A549 (cell line): Measurements from ENCODE around the gene MRPL14. TPM values are rescaled to one million over a fixed set of nuclear protein-coding genes. Genes with fewer than 3 reads are reported as not detected.
"Not testable (repeated sequence)": the region's sequence is repeated elsewhere in the genome, so short reads cannot be mapped to it uniquely, and the experiment has no call there.

Experiments used
- ATAC-seq, 2 experiments: fragments of 200-7000 bp in 1 of 2; fragments of >200 bp in 1 of 2; cut with Nextera tagmentation in 1 of 2; cut with Tn5 transposase in 1 of 2; 3 replicates each; pipeline versions ENCODE4 v1.8.0 to v1.9.1; 2018 to 2020; ENCODE audit warnings: mild to moderate bottlenecking in 1 of 2, moderate library complexity in 1 of 2
- CTCF ChIA-PET: fragments of 300-600 bp; sonication (Branson Sonifier 250); formaldehyde crosslinking; extraction: SDS; loops from one replicate; lab custom pipeline; 2021; ENCODE audit warnings: antibody characterized with exemption, inconsistent platforms; lab: Yijun Ruan, JAX
- POLR2A ChIA-PET: fragments of 350-600 bp; formaldehyde crosslinking; extraction: SDS; loops from one replicate; lab custom pipeline; 2021; ENCODE audit warnings: antibody characterized with exemption, inconsistent platforms; lab: Yijun Ruan, JAX
- DNase-seq, 2 experiments: peaks; one replicate each; pipeline versions ENCODE4 v3.0.0 to v3.0.0-alpha.2; 2011 to 2016; ENCODE audit warnings: low read depth in 1 of 2, low spot score in 1 of 2
- FAIRE-seq: peaks from 2 replicates; lab custom pipeline; 2011; peaks lifted over from hg19 to GRCh38; lab: Jason Lieb, UNC
- H3K27ac ChIP-seq, 2 experiments: fragments of >200 bp; sonication (Bioruptor Twin); formaldehyde crosslinking; 3 replicates each; pipeline ENCODE4 v1.5.1; 2016 to 2017
- H3K4me1 ChIP-seq: fragments of >200 bp; sonication (Bioruptor Twin); formaldehyde crosslinking; 3 replicates; pipeline ENCODE4 v1.6.1; 2016
- H3K4me2 ChIP-seq: fragments of >200 bp; sonication (Bioruptor Twin); formaldehyde crosslinking; 3 replicates; pipeline ENCODE4 v1.6.1; 2016
- H3K4me3 ChIP-seq: fragments of >200 bp; sonication (Bioruptor Twin); formaldehyde crosslinking; 3 replicates; pipeline ENCODE4 v1.5.1; 2016
- H3K9me3 ChIP-seq: fragments of >200 bp; sonication (Bioruptor Twin); formaldehyde crosslinking; 3 replicates; pipeline ENCODE4 v1.6.1; 2016
- BHLHE40 ChIP-seq: IDR thresholded peaks from 2 replicates; pipeline ENCODE4 v1.6.1; 2012; ENCODE audit warnings: low read depth, low read length, inconsistent platforms
- CEBPB ChIP-seq, 2 experiments: fragments of >200 bp in 1 of 2; sonication (Bioruptor Twin) in 1 of 2; formaldehyde crosslinking in 1 of 2; IDR thresholded peaks; 2 replicates each; pipeline ENCODE4 v1.6.1; 2012 to 2016
- CHD4 ChIP-seq: fragments of 200-600 bp; sonication (generic); IDR thresholded peaks from 2 replicates; pipeline ENCODE4 v1.6.1; 2016; ENCODE audit warnings: antibody characterized with exemption, mild to moderate bottlenecking, borderline replicate concordance
- EP300 ChIP-seq, 2 experiments: fragments of >200 bp; sonication (Bioruptor Twin); formaldehyde crosslinking; IDR thresholded peaks; 2 replicates in 1 of 2; 3 replicates in 1 of 2; pipeline ENCODE4 v1.6.1; 2016 to 2017
- GATA3 ChIP-seq: IDR thresholded peaks from 2 replicates; pipeline ENCODE4 v1.6.1; 2012; ENCODE audit warnings: borderline replicate concordance
- HOXA7 ChIP-seq: fragments of 250-450 bp; sonication (Bioruptor Pico); IDR thresholded peaks from 2 replicates; pipeline ENCODE4 v1.5.0; 2020; ENCODE audit warnings: mild to moderate bottlenecking, moderate library complexity
- HOXB5 ChIP-seq: fragments of 250-450 bp; sonication (Bioruptor Pico); IDR thresholded peaks from 2 replicates; pipeline ENCODE4 v1.5.0; 2020; ENCODE audit warnings: mild to moderate bottlenecking, moderate library complexity
- JUNB ChIP-seq: fragments of >200 bp; sonication (Bioruptor Twin); formaldehyde crosslinking; IDR thresholded peaks from 2 replicates; pipeline ENCODE4 v1.6.1; 2016
- KDM5A ChIP-seq: fragments of 200-600 bp; sonication (generic); IDR thresholded peaks from 2 replicates; pipeline ENCODE4 v1.6.1; 2016; ENCODE audit warnings: antibody characterized with exemption, mild to moderate bottlenecking
- MAZ ChIP-seq: fragments of 150-350 bp; IDR thresholded peaks from 2 replicates; pipeline ENCODE4 v1.6.1; 2014; ENCODE audit warnings: antibody characterized with exemption, low read depth, low read length, borderline replicate concordance
- MYC ChIP-seq: IDR thresholded peaks from 2 replicates; pipeline ENCODE4 v1.6.1; 2012; ENCODE audit warnings: mild to moderate bottlenecking, inconsistent platforms, low read length, improper control_type of control experiment, borderline replicate concordance
- POLR2AphosphoS2 ChIP-seq: conservative IDR thresholded peaks from 2 replicates; pipeline ENCODE4 v1.6.1; 2012; ENCODE audit warnings: low read length, improper control_type of control experiment, inconsistent platforms
- RAD21 ChIP-seq, 2 experiments: fragments of >200 bp in 1 of 2; sonication (Bioruptor Twin) in 1 of 2; formaldehyde crosslinking in 1 of 2; IDR thresholded peaks in 1 of 2; conservative IDR thresholded peaks in 1 of 2; 2 replicates in 1 of 2; 3 replicates in 1 of 2; pipeline ENCODE4 v1.6.1; 2012 to 2018; ENCODE audit warnings: inconsistent platforms in 1 of 2
- RARB ChIP-seq: fragments of 250-450 bp; sonication (Bioruptor Pico); IDR thresholded peaks from 2 replicates; pipeline ENCODE4 v1.8.0; 2021; ENCODE audit warnings: mild to moderate bottlenecking, moderate library complexity
- RCOR1 ChIP-seq: fragments of 150-350 bp; IDR thresholded peaks from 2 replicates; pipeline ENCODE4 v1.6.1; 2014; ENCODE audit warnings: antibody characterized with exemption, low read length, low read depth
- RNF2 ChIP-seq: fragments of 200-600 bp; sonication (generic); IDR thresholded peaks from 2 replicates; pipeline ENCODE4 v1.6.1; 2016; ENCODE audit warnings: low read depth, mild to moderate bottlenecking, antibody characterized with exemption, moderate library complexity, borderline replicate concordance
- SMC3 ChIP-seq: fragments of >200 bp; sonication (Bioruptor Twin); formaldehyde crosslinking; IDR thresholded peaks from 3 replicates; pipeline ENCODE4 v1.6.1; 2018; ENCODE audit warnings: inconsistent platforms
- ZFP36 ChIP-seq: fragments of 450-650 bp; IDR thresholded peaks from 2 replicates; pipeline ENCODE4 v1.6.1; 2014; ENCODE audit warnings: borderline replicate concordance; ENCODE audit not compliant: partially characterized antibody
- WGBS: methylation state at CpG from one replicate; pipeline ENCODE4 v1.1.6; 2017; ENCODE audit errors: missing lambda C conversion rate; 5-methylcytosine and 5-hydroxymethylcytosine counted together
- polyA plus RNA-seq, 4 experiments: library from polyadenylated mRNA; depleted of rRNA in 3 of 4; stranded (reverse); fragments of >200 nt; fragmentation: RNase III in 1 of 4; extraction: RNeasy Plus Mini Kit Qiagen cat#74134 plus additional on column Dnase treatment in 1 of 4; gene quantifications; 2 replicates in 3 of 4; 3 replicates in 1 of 4; pipeline ENCODE4 v1.2.3, GENCODE V29; 2011 to 2017
- TF ChIP-seq, protein P1 (sequence below): fragments of >200 bp; sonication (Bioruptor Twin); formaldehyde crosslinking; IDR thresholded peaks from 3 replicates; pipeline ENCODE4 v1.6.1; 2016
- TF ChIP-seq, protein P2 (sequence below): fragments of >200 bp; sonication (Bioruptor Twin); formaldehyde crosslinking; IDR thresholded peaks from 3 replicates; pipeline ENCODE4 v1.5.1; 2016
- TF ChIP-seq, protein P3 (sequence below): fragments of 200-600 bp; sonication (generic); IDR thresholded peaks from 2 replicates; pipeline ENCODE4 v1.6.1; 2016; ENCODE audit warnings: antibody characterized with exemption, mild to moderate bottlenecking, moderate library complexity

Gene MRPL14
- polyA plus RNA-seq, 2 of the 4 experiments (the other 2 are of a cell fraction), result 47.1 to 55.3 TPM

DNA sequence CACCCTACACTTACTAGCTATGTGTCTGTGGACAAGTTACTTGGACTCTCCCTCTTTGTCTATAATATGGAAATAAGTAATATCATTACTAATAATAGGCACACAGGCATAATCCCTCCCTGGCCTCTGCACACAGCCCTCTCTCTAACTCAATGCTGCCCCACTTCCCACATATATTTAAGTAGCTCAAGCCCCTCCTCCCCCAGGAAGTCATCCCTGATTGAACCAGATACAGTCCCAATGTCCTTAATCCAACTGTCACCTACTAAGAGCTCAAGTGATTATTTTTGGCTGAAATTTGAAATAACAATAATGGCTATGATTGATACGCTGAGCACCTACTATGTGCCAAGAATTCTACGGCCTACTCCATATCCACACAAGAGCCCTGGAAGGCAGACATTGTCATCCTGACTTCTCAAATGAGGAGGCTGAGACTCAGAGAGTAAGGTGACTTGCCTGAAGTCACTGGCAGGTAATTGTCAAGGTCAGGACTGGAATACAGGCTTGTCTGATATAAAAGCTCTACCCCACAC lies 29.4 kb downstream of the MRPL14 start:
- WGBS, result 63% methylated on average over 2 of the region's 2 CpGs
- Histone ChIP-seq H3K4me2 (no peak overlapping the region), H3K27ac (no peak overlapping the region), H3K4me3 (no peak overlapping the region), H3K9me3 (no peaks in the 10 kb centered on the region), H3K4me1 (no peaks in the 10 kb centered on the region)
- ATAC-seq, result no peak
- POLR2A ChIA-PET, result no interaction called here
- no peak for DNase-seq
- TF ChIP-seq HOXB5 (CRISPR knock-in tag) (no peak), CHD4 (no peak), BHLHE40 (no peak), HOXA7 (no peak), RNF2 (no peak), KDM5A (no peak)
- TF ChIP-seq, protein P1, sequence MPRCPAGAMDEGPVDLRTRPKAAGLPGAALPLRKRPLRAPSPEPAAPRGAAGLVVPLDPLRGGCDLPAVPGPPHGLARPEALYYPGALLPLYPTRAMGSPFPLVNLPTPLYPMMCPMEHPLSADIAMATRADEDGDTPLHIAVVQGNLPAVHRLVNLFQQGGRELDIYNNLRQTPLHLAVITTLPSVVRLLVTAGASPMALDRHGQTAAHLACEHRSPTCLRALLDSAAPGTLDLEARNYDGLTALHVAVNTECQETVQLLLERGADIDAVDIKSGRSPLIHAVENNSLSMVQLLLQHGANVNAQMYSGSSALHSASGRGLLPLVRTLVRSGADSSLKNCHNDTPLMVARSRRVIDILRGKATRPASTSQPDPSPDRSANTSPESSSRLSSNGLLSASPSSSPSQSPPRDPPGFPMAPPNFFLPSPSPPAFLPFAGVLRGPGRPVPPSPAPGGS, result no peak
- CTCF ChIA-PET, result interaction anchor here (0.6 to 3.0 kb wide), 14 partner anchors 9 to 241 kb away, joined by 3 to 13 read pairs (median 4); no protein-coding TSS in a partner anchor
- no peak for FAIRE-seq

DNA sequence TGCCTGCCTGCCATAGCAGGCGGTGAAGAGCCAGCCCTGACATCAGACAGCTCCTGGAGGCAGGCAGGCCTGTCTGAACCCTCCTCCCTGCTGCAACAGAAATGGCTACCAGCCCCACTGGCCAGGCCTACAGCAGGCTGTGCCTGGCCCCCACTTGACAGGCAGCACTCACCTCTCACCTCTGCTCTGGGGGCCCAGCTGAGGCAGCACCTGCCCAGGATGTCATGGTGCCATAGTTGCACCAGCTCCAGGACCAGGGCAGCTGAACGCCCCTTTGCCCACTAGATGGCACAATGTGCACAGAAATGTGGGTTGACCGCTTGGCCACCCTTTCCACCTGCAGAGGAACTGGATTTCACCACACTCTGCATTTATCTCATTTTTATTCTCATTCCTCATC lies 30.6 kb downstream of the MRPL14 start:
- ATAC-seq (peak; percentile 85 to 90), DNase-seq (peak; percentile 58 to 76)
- ChIA-PET CTCF (interaction anchor here (0.6 to 4.0 kb wide), 32 partner anchors 9 to 412 kb away, joined by 3 to 19 read pairs (median 4); partner anchors contain the start of gene AARS2), POLR2A (interaction anchor here (0.6 to 0.8 kb wide), 2 partner anchors 33 to 160 kb away, joined by 3 to 4 read pairs; no protein-coding TSS in a partner anchor)
- no peaks in the 10 kb centered on the region for H3K9me3 ChIP-seq
- WGBS, result 35% methylated on average over 3 of the region's 3 CpGs
- no peak overlapping the region for H3K4me2 ChIP-seq
- no peak overlapping the region for H3K4me3 ChIP-seq
- TF ChIP-seq, protein P2, sequence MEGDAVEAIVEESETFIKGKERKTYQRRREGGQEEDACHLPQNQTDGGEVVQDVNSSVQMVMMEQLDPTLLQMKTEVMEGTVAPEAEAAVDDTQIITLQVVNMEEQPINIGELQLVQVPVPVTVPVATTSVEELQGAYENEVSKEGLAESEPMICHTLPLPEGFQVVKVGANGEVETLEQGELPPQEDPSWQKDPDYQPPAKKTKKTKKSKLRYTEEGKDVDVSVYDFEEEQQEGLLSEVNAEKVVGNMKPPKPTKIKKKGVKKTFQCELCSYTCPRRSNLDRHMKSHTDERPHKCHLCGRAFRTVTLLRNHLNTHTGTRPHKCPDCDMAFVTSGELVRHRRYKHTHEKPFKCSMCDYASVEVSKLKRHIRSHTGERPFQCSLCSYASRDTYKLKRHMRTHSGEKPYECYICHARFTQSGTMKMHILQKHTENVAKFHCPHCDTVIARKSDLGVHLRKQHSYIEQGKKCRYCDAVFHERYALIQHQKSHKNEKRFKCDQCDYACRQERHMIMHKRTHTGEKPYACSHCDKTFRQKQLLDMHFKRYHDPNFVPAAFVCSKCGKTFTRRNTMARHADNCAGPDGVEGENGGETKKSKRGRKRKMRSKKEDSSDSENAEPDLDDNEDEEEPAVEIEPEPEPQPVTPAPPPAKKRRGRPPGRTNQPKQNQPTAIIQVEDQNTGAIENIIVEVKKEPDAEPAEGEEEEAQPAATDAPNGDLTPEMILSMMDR, result peak; percentile 62
- peak; percentile 77 to 87 for TF ChIP-seq RAD21 (conservative IDR thresholded peaks at IDR 0.05 in 1 of 2, IDR thresholded peaks at IDR 0.05 in 1 of 2)
- no peak for TF ChIP-seq MYC
- TF ChIP-seq SMC3, result peak; percentile 46
- TF ChIP-seq, all 56 proteins: peak for 3
- Histone ChIP-seq H3K27ac (no peak overlapping the region), H3K4me1 (no peaks in the 10 kb centered on the region)
- FAIRE-seq, result no peak

DNA sequence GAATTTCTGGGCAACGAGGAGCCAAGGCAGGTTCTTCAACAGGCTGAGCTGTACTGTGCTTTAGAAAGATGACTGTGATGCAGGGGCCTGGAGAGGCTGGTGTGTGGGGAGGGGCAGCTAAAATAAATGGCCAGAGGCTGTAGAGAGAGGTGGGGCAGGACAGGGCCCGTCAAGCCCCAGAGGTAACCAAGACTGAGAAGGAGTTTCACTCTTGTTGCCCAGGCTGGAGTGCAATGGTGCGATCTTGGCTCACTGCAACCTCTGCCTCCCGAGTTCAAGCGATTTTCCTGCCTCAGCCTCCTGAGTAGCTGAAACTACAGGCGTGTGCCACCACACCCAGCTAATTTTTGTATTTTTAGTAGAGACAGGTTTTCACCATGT lies 32.0 kb downstream of the MRPL14 start:
- WGBS, result 79% methylated on average over 6 of the region's 6 CpGs
- H3K4me3 ChIP-seq, POLR2A ChIA-PET, H3K4me1 ChIP-seq, H3K4me2 ChIP-seq, H3K9me3 ChIP-seq, DNase-seq, H3K27ac ChIP-seq, ATAC-seq, FAIRE-seq: not testable (repeated sequence)
- CTCF ChIA-PET, result interaction anchor here (0.7 to 4.0 kb wide), 10 partner anchors 16 to 243 kb away, joined by 3 to 19 read pairs (median 4); partner anchors contain the start of gene AARS2

DNA sequence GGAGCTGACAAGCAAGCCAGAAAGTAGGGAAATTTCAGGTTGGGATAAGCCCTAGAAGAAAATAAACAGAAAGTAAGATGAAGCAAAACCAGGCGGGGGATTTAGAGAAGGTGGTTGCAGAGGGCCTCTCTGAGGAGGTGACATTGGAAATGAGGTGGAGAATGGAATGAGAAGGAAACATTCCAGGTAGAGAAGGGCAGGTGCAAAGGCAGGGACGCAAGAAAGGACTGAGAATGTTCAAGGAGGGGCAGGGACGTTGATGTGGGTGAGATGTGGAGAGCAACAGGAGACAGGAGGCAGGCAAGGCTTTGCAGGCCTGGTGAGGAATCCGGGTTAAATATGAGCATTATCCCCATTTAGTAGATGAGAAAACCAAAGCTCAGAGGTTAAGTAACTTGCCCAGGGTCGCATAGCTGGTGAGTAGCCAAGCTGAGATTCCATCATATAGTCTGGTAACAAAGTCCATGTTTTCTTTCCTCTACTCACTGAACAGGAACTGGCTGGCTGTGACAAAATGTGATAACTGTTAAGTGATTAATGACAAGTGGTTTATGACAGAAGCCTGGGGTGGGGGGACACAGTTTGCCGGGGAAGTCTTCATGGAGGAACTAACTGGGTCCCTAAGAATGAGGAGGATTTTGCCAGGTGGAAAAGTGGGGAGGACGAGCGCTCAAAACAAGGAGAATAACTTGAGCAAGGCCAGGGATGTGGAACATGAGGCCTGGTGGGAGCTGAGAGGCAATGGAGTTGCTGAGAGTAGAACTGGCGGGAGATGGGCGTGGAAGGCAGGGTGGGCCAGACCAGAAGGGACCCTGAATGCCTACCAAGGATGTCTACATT lies 32.6 kb downstream of the MRPL14 start:
- ATAC-seq, result no peak
- WGBS, result 74% methylated on average over 10 of the region's 10 CpGs
- Histone ChIP-seq H3K4me3 (no peak overlapping the region), H3K27ac (no peak overlapping the region), H3K9me3 (no peaks in the 10 kb centered on the region), H3K4me1 (no peaks in the 10 kb centered on the region), H3K4me2 (no peak overlapping the region)
- DNase-seq, result no peak
- CTCF ChIA-PET, result interaction anchor here (0.8 to 4.0 kb wide), 7 partner anchors 15 to 151 kb away, joined by 3 to 19 read pairs (median 5); no protein-coding TSS in a partner anchor
- POLR2A ChIA-PET, result no interaction called here
- FAIRE-seq, result no peak
- TF ChIP-seq GATA3 (no peak), RCOR1 (no peak), RARB (CRISPR knock-in tag) (no peak), ZFP36 (no peak), POLR2AphosphoS2 (no peak), CEBPB (IDR thresholded peaks at IDR 0.05) (no peak), JUNB (no peak), MYC (no peak), EP300 (IDR thresholded peaks at IDR 0.05) (no peak), MAZ (no peak)
- TF ChIP-seq, protein P3, sequence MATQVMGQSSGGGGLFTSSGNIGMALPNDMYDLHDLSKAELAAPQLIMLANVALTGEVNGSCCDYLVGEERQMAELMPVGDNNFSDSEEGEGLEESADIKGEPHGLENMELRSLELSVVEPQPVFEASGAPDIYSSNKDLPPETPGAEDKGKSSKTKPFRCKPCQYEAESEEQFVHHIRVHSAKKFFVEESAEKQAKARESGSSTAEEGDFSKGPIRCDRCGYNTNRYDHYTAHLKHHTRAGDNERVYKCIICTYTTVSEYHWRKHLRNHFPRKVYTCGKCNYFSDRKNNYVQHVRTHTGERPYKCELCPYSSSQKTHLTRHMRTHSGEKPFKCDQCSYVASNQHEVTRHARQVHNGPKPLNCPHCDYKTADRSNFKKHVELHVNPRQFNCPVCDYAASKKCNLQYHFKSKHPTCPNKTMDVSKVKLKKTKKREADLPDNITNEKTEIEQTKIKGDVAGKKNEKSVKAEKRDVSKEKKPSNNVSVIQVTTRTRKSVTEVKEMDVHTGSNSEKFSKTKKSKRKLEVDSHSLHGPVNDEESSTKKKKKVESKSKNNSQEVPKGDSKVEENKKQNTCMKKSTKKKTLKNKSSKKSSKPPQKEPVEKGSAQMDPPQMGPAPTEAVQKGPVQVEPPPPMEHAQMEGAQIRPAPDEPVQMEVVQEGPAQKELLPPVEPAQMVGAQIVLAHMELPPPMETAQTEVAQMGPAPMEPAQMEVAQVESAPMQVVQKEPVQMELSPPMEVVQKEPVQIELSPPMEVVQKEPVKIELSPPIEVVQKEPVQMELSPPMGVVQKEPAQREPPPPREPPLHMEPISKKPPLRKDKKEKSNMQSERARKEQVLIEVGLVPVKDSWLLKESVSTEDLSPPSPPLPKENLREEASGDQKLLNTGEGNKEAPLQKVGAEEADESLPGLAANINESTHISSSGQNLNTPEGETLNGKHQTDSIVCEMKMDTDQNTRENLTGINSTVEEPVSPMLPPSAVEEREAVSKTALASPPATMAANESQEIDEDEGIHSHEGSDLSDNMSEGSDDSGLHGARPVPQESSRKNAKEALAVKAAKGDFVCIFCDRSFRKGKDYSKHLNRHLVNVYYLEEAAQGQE, result no peak
